HepG2 (cell line): Measurements from ENCODE around the gene COL10A1. TPM values are rescaled to one million over a fixed set of nuclear protein-coding genes. Genes with fewer than 3 reads are reported as not detected.

Source experiments
- FOXK1 ChIP-seq: sonication (generic); formaldehyde crosslinking; IDR thresholded peaks from 2 replicates; pipeline ENCODE4 v1.4.0; 2020; ENCODE audit warnings: low read depth, missing genetic modification reagents, borderline replicate concordance
- HNF4G ChIP-seq, 2 experiments: sonication (generic) in 1 of 2; formaldehyde crosslinking in 1 of 2; IDR thresholded peaks; 2 replicates each; pipeline versions ENCODE4 v1.4.0 to v1.6.1; 2011 to 2020; ENCODE audit warnings: borderline replicate concordance in 2 of 2, low read depth in 2 of 2, mild to moderate bottlenecking in 2 of 2, low read length in 1 of 2, missing genetic modification reagents in 1 of 2, moderate library complexity in 1 of 2
- MBNL3 ChIP-seq: fragments of 250-450 bp; sonication (Bioruptor Pico); conservative IDR thresholded peaks from 2 replicates; pipeline ENCODE4 v1.8.0; 2022; ENCODE audit warnings: mild to moderate bottlenecking, inconsistent platforms
- NFAT5 ChIP-seq: sonication (generic); formaldehyde crosslinking; IDR thresholded peaks from 2 replicates; pipeline ENCODE4 v1.4.0; 2020; ENCODE audit warnings: missing genetic modification reagents
- PITX1 ChIP-seq: sonication (generic); formaldehyde crosslinking; IDR thresholded peaks from 2 replicates; pipeline ENCODE4 v1.5.1; 2020; ENCODE audit warnings: mild to moderate bottlenecking, missing genetic modification reagents
- RARG ChIP-seq: sonication (generic); formaldehyde crosslinking; IDR thresholded peaks from 2 replicates; pipeline ENCODE4 v1.4.0; 2020; ENCODE audit warnings: low read depth, mild to moderate bottlenecking, missing genetic modification reagents
- TBX3 ChIP-seq: fragments of 450-650 bp; IDR thresholded peaks from 2 replicates; pipeline ENCODE4 v1.6.1; 2017; ENCODE audit warnings: antibody characterized with exemption, mild to moderate bottlenecking, inconsistent platforms, borderline replicate concordance
- TCF7 ChIP-seq: sonication (generic); IDR thresholded peaks from 2 replicates; pipeline ENCODE4 v1.6.1; 2016; ENCODE audit warnings: antibody characterized with exemption, low read depth
- ZNF251 ChIP-seq: sonication (generic); formaldehyde crosslinking; IDR thresholded peaks from 2 replicates; pipeline ENCODE4 v1.9.0; 2021; ENCODE audit warnings: mild to moderate bottlenecking, missing genetic modification reagents
- ZNF556 ChIP-seq: sonication (generic); formaldehyde crosslinking; IDR thresholded peaks from 2 replicates; pipeline ENCODE4 v1.4.0; 2020; ENCODE audit warnings: mild to moderate bottlenecking, missing genetic modification reagents, borderline replicate concordance
- ZNF614 ChIP-seq: IDR thresholded peaks from 2 replicates; pipeline ENCODE4 v1.6.1; 2018; ENCODE audit warnings: missing biosample characterization, missing genetic modification reagents, inconsistent platforms, borderline replicate concordance
- ZNF616 ChIP-seq: sonication (generic); formaldehyde crosslinking; IDR thresholded peaks from 2 replicates; pipeline ENCODE4 v1.5.0; 2020; ENCODE audit warnings: low read depth, mild to moderate bottlenecking, missing genetic modification reagents
- polyA plus RNA-seq, 8 experiments: library from polyadenylated mRNA; depleted of rRNA in 3 of 8; stranded (reverse) in 7 of 8; unstranded in 1 of 8; fragments of >200 nt; fragmentation: Illumina TruSeq in 4 of 8; extraction: Trizol in 4 of 8; gene quantifications; 2 replicates each; pipeline versions ENCODE4 v1.2.1 to v1.2.3, GENCODE V29; 2011 to 2016; ENCODE audit warnings: low read depth in 4 of 8, missing spikeins in 1 of 8, mixed read lengths in 1 of 8; ENCODE audit not compliant: insufficient read depth in 1 of 8
- total RNA-seq, 5 experiments: library from RNA; depleted of rRNA; stranded (reverse); fragments of >200 nt; fragmentation: Illumina TruSeq; extraction: Trizol; gene quantifications; 2 replicates each; pipeline ENCODE4 v1.2.3, GENCODE V29; 2016; ENCODE audit warnings: low read depth in 1 of 5
- TF ChIP-seq, protein P1 (sequence below): sonication (generic); formaldehyde crosslinking; IDR thresholded peaks from 2 replicates; pipeline ENCODE4 v1.5.1; 2020; ENCODE audit warnings: mild to moderate bottlenecking, missing genetic modification reagents, borderline replicate concordance
- TF ChIP-seq, protein P2 (sequence below): sonication (generic); formaldehyde crosslinking; IDR thresholded peaks from 2 replicates; pipeline ENCODE4 v1.9.0; 2021; ENCODE audit warnings: mild to moderate bottlenecking, missing genetic modification reagents

COL10A1 gene
- total and polyA plus RNA-seq, 2 of the 13 experiments (the other 11 are each of a cell fraction or from before 2014, with no cell fraction given), result 0.07 TPM; not detected in 1

DNA sequence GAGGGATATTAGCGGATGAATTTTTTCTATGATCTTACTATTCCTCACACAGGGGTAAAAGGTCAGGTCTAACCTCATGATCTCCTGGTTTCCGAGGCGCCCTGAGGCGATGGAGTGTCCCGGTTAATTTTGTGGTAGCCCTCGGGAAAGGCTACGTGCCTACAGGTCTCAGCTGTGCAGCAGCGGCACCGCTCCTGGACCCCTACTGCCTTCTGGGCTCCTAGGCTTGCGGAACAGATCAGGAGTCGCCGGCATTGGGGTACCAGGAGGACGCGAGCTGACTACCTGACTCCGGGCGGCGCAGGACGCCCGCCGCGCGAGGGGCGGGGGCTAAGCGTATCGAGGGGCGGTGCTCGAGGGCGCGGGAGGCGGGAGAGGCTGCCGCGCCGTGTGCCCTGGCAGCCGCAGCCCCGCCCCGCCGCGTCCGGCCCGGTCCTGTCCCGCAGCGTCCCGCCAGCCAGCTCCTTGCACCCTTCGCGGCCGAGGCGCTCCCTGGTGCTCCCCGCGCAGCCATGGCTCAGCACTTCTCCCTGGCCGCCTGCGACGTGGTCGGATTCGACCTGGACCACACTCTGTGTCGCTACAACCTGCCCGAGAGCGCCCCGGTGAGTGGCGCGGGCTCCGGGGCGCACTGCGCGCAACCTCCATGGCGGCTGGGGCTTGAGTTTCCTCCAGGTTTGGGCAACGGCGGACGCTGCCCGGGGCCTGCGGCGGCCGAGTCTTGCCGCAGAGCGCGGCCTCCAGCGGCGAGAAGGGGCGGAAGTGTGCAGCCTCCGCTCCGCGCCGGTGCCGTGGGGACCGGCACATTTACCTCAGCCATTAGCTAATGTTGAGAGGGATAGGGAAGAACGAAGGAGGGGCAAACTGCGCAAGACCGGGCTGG is 25.3 kb downstream of the COL10A1 start, which contains the start of gene NT5DC1 (continued):
- TF ChIP-seq NFAT5 (CRISPR knock-in tag) (peak; percentile 89), HNF4G (IDR thresholded peaks at IDR 0.05; ENCODE audit: borderline replicate concordance, low read depth, low read length) (no peak; the same call in 1 of the 2 replicates), HNF4G (CRISPR knock-in tag; IDR thresholded peaks at IDR 0.05; ENCODE audit: borderline replicate concordance, low read depth) (peak; percentile 47), TBX3 (no peak), FOXK1 (CRISPR knock-in tag) (0 out of 2 replicates have a peak, but pooled peaks have one; percentile 34), RARG (CRISPR knock-in tag) (peak; percentile 72; the same call in 1 of the 2 replicates), TCF7 (no peak), MBNL3 (CRISPR knock-in tag) (no peak), ZNF251 (CRISPR knock-in tag) (no peak), ZNF556 (CRISPR knock-in tag) (peak; percentile 97; the same call in 1 of the 2 replicates), ZNF616 (peak; percentile 73; the same call in 1 of the 2 replicates), ZNF614 (CRISPR knock-in tag) (no peak), PITX1 (CRISPR knock-in tag) (peak; percentile 64)
- TF ChIP-seq, protein P1, sequence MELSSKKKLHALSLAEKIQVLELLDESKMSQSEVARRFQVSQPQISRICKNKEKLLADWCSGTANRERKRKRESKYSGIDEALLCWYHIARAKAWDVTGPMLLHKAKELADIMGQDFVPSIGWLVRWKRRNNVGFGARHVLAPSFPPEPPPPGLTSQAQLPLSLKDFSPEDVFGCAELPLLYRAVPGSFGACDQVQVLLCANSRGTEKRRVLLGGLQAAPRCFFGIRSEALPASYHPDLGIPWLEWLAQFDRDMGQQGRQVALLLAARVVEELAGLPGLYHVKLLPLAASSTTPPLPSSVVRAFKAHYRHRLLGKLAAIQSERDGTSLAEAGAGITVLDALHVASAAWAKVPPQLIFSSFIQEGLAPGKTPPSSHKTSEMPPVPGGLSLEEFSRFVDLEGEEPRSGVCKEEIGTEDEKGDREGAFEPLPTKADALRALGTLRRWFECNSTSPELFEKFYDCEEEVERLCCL (CRISPR knock-in tag), result peak; percentile 46; the same call in 1 of the 2 replicates
- TF ChIP-seq, protein P2, sequence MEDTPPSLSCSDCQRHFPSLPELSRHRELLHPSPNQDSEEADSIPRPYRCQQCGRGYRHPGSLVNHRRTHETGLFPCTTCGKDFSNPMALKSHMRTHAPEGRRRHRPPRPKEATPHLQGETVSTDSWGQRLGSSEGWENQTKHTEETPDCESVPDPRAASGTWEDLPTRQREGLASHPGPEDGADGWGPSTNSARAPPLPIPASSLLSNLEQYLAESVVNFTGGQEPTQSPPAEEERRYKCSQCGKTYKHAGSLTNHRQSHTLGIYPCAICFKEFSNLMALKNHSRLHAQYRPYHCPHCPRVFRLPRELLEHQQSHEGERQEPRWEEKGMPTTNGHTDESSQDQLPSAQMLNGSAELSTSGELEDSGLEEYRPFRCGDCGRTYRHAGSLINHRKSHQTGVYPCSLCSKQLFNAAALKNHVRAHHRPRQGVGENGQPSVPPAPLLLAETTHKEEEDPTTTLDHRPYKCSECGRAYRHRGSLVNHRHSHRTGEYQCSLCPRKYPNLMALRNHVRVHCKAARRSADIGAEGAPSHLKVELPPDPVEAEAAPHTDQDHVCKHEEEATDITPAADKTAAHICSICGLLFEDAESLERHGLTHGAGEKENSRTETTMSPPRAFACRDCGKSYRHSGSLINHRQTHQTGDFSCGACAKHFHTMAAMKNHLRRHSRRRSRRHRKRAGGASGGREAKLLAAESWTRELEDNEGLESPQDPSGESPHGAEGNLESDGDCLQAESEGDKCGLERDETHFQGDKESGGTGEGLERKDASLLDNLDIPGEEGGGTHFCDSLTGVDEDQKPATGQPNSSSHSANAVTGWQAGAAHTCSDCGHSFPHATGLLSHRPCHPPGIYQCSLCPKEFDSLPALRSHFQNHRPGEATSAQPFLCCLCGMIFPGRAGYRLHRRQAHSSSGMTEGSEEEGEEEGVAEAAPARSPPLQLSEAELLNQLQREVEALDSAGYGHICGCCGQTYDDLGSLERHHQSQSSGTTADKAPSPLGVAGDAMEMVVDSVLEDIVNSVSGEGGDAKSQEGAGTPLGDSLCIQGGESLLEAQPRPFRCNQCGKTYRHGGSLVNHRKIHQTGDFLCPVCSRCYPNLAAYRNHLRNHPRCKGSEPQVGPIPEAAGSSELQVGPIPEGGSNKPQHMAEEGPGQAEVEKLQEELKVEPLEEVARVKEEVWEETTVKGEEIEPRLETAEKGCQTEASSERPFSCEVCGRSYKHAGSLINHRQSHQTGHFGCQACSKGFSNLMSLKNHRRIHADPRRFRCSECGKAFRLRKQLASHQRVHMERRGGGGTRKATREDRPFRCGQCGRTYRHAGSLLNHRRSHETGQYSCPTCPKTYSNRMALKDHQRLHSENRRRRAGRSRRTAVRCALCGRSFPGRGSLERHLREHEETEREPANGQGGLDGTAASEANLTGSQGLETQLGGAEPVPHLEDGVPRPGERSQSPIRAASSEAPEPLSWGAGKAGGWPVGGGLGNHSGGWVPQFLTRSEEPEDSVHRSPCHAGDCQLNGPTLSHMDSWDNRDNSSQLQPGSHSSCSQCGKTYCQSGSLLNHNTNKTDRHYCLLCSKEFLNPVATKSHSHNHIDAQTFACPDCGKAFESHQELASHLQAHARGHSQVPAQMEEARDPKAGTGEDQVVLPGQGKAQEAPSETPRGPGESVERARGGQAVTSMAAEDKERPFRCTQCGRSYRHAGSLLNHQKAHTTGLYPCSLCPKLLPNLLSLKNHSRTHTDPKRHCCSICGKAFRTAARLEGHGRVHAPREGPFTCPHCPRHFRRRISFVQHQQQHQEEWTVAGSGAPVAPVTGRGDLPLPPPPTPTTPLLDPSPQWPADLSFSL (CRISPR knock-in tag), result no peak
